HL-60 (cell line): ENCODE data around the gene ANKRD34A.

Experiments used
- DNase-seq, 2 experiments: peaks; one replicate each; pipeline ENCODE4 v3.0.0-alpha.2; 2010 to 2020; ENCODE audit warnings: low read depth in 1 of 2, low spot score in 1 of 2
- H3K27ac ChIP-seq: fragments of 250-450 bp; sonication (Bioruptor Pico); replicated peaks from 2 replicates; pipeline ENCODE4 v1.5.1; 2020; ENCODE audit warnings: mild to moderate bottlenecking, moderate library complexity
- H3K27me3 ChIP-seq: fragments of 250-450 bp; sonication (Bioruptor Pico); 2 replicates; pipeline ENCODE4 v1.5.1; 2021; ENCODE audit warnings: mild to moderate bottlenecking, moderate library complexity; ENCODE audit not compliant: insufficient read depth, poor library complexity, severe bottlenecking
- H3K4me3 ChIP-seq: replicated peaks from 2 replicates; pipeline ENCODE4 v1.5.1; 2011; ENCODE audit warnings: mild to moderate bottlenecking, control low read depth, low read length; ENCODE audit not compliant: insufficient read depth
- CTCF ChIP-seq: IDR thresholded peaks from one replicate; pipeline ENCODE4 v1.5.1; 2011; ENCODE audit warnings: low read length, control low read depth, inconsistent platforms; ENCODE audit not compliant: insufficient read depth
- GABPA ChIP-seq: IDR thresholded peaks from 2 replicates; pipeline ENCODE4 v1.6.1; 2012; ENCODE audit warnings: low read depth
- POLR2AphosphoS5 ChIP-seq: IDR thresholded peaks from 2 replicates; pipeline ENCODE4 v1.6.1; 2012; ENCODE audit warnings: low read depth
- SPI1 ChIP-seq: IDR thresholded peaks from 2 replicates; pipeline ENCODE4 v1.6.1; 2012; ENCODE audit warnings: low read depth, mild to moderate bottlenecking, borderline replicate concordance
- TF ChIP-seq, protein P1 (sequence below): IDR thresholded peaks from 2 replicates; pipeline ENCODE4 v1.6.1; 2012; ENCODE audit warnings: low read depth; ENCODE audit not compliant: insufficient replicate concordance

The ANKRD34A gene

GRCh38 chr1:145962157-145963102 is 1.9 kb downstream of the ANKRD34A start:
- Histone ChIP-seq H3K4me3 (peak overlapping the region; percentile 46), H3K27ac (no peak overlapping the region)
- no peak for DNase-seq

GRCh38 chr1:145961425-145962156 is 2.8 kb downstream of the ANKRD34A start:
- H3K4me3 ChIP-seq, result peak overlapping the region; percentile 46
- no peak overlapping the region for H3K27ac ChIP-seq
- H3K27me3 ChIP-seq, result no peaks in the 10 kb centered on the region
- TF ChIP-seq CTCF, result no peak
- TF ChIP-seq, protein P1, sequence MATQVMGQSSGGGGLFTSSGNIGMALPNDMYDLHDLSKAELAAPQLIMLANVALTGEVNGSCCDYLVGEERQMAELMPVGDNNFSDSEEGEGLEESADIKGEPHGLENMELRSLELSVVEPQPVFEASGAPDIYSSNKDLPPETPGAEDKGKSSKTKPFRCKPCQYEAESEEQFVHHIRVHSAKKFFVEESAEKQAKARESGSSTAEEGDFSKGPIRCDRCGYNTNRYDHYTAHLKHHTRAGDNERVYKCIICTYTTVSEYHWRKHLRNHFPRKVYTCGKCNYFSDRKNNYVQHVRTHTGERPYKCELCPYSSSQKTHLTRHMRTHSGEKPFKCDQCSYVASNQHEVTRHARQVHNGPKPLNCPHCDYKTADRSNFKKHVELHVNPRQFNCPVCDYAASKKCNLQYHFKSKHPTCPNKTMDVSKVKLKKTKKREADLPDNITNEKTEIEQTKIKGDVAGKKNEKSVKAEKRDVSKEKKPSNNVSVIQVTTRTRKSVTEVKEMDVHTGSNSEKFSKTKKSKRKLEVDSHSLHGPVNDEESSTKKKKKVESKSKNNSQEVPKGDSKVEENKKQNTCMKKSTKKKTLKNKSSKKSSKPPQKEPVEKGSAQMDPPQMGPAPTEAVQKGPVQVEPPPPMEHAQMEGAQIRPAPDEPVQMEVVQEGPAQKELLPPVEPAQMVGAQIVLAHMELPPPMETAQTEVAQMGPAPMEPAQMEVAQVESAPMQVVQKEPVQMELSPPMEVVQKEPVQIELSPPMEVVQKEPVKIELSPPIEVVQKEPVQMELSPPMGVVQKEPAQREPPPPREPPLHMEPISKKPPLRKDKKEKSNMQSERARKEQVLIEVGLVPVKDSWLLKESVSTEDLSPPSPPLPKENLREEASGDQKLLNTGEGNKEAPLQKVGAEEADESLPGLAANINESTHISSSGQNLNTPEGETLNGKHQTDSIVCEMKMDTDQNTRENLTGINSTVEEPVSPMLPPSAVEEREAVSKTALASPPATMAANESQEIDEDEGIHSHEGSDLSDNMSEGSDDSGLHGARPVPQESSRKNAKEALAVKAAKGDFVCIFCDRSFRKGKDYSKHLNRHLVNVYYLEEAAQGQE, result no peak
- TF ChIP-seq POLR2AphosphoS5, result no peak
- TF ChIP-seq GABPA, result no peak
- TF ChIP-seq SPI1, result no peak
- DNase-seq, result peak in 1 of 2 experiments; percentile 50

More at GRCh38 chr1:145962157-145963102, 1.9 kb downstream of the ANKRD34A start:
- H3K27me3 ChIP-seq, result no peaks in the 10 kb centered on the region
- TF ChIP-seq POLR2AphosphoS5, result no peak

DNA sequence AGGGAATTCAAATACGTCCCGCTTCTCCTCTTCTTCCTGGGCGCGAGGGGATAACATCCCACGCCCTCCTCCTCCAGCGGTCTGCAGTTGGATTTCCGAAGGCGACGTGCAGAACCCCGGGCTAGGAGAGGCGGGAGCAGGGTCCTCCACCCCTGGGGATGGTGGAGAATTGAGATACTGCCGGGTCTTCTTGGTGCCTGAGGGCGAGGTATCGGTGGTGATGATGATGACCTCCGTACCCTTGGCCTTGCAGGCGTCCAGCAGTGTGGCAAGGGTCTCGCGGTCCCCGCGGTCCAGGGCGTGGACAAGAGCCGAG is 3.3 kb downstream of the ANKRD34A start:
- H3K4me3 ChIP-seq, result peak overlapping the region; percentile 46
- DNase-seq, result no peak
- TF ChIP-seq GABPA (no peak), POLR2AphosphoS5 (no peak), CTCF (no peak), SPI1 (no peak)
- TF ChIP-seq, protein P1, result no peak
- H3K27ac ChIP-seq, result no peak overlapping the region
- H3K27me3 ChIP-seq, result no peaks in the 10 kb centered on the region

DNA sequence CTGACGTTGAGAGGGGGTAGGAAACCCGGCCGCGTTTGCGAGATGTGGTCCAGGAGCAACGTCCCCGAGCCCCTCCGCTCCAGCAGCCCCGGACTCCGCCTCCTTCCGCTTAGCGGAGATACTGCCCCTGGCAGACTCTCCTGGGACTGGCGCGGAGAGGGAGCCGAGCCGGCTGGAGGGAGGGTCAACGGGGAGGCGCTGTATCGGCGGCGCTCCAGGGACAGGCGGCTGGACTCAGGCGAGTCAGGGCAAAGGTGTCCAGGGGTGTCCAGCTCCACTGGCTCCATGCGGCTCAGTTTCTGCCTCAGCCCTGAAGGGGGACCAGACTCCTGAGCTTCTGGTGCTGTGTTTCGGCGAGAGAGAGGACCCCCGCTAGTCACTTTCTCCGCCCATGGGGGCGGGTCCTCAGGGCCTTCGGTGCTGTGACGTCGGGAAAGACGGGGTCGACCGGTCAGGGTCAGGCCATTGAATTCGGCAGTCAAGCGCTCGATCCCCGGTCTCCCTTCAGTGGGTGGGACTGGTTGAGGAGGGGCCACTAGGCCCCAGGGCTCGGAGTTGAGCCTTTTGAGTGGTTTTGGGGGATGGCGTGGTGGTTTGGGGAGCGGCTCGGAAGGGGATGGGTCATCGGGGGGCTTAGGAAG is 3.8 kb downstream of the ANKRD34A start:
- peak in 1 of 2 experiments; percentile 57 for DNase-seq
- TF ChIP-seq, protein P1, result no peak
- TF ChIP-seq CTCF (no peak), POLR2AphosphoS5 (no peak), GABPA (no peak), SPI1 (no peak)
- Histone ChIP-seq H3K27me3 (no peaks in the 10 kb centered on the region), H3K4me3 (peak overlapping the region; percentile 46), H3K27ac (no peak overlapping the region)
